HepG2 (cell line): ENCODE data around the gene TAAR9. TPM values are rescaled to one million over a fixed set of nuclear protein-coding genes. Genes with fewer than 3 reads are reported as not detected.

Source experiments
- ATAC-seq: fragments of 200-7000 bp; cut with Tn5 transposase; 3 replicates; pipeline ENCODE4 v1.9.1; 2020; ENCODE audit warnings: mild to moderate bottlenecking, moderate library complexity
- BruUV-seq: library from RNA; stranded (reverse); fragments of 400-500 nt; replicated peaks from 2 replicates; lab custom pipeline; 2021; lab: Mats Ljungman, UMichigan
- CTCF ChIA-PET: fragments of 300-600 bp; formaldehyde crosslinking; extraction: SDS; loops from one replicate; lab custom pipeline; 2021; ENCODE audit warnings: low total read pairs, inconsistent platforms, low intra/inter-chr PET ratio; lab: Yijun Ruan, JAX
- POLR2A ChIA-PET: fragments of 350-600 bp; sonication (Branson Sonifier 250); formaldehyde crosslinking; loops from one replicate; lab custom pipeline; 2020; ENCODE audit warnings: antibody characterized with exemption, inconsistent platforms; lab: Yijun Ruan, JAX
- DNase-seq: peaks from one replicate; pipeline ENCODE4 v3.0.0-alpha.2; 2015; ENCODE audit warnings: low spot score
- FAIRE-seq: peaks from 3 replicates; lab custom pipeline; 2011; peaks lifted over from hg19 to GRCh38; lab: Jason Lieb, UNC
- H2AFZ ChIP-seq: one replicate; pipeline ENCODE4 v1.6.1; 2011; ENCODE audit warnings: low read length, inconsistent platforms
- H3K27ac ChIP-seq: fragments of 300-600 bp; 3 replicates; pipeline ENCODE4 v1.8.0; 2011; ENCODE audit warnings: mixed run types, mild to moderate bottlenecking, mixed read lengths, low read length, inconsistent platforms; ENCODE audit not compliant: insufficient read depth; ENCODE audit errors: extremely low read length
- H3K27me3 ChIP-seq, 2 experiments: fragments of 200-600 bp in 1 of 2; 2 replicates in 1 of 2; 3 replicates in 1 of 2; pipeline versions ENCODE4 v1.6.0 to v1.8.0; 2011; ENCODE audit warnings: low read length in 2 of 2, mild to moderate bottlenecking in 2 of 2, moderate library complexity in 2 of 2, inconsistent platforms in 1 of 2; ENCODE audit not compliant: insufficient read depth in 2 of 2, control insufficient read depth in 1 of 2
- H3K36me3 ChIP-seq, 2 experiments: fragments of 200-600 bp in 1 of 2; replicated peaks in 1 of 2; 2 replicates in 1 of 2; 3 replicates in 1 of 2; pipeline versions ENCODE4 v1.5.1 to v1.8.0; 2011; ENCODE audit warnings: low read length in 2 of 2, inconsistent platforms in 1 of 2; ENCODE audit not compliant: insufficient read depth in 2 of 2, control insufficient read depth in 1 of 2
- H3K4me1 ChIP-seq: 2 replicates; pipeline ENCODE4 v1.5.1; 2012; ENCODE audit warnings: low read length, inconsistent platforms; ENCODE audit not compliant: insufficient read depth
- H3K4me2 ChIP-seq: 2 replicates; pipeline ENCODE4 v1.6.0; 2011; ENCODE audit warnings: low read depth, low read length, inconsistent platforms
- H3K4me3 ChIP-seq, 3 experiments: fragments of 200-600 bp in 1 of 3; sonication (generic), shearing (Covaris generic) in 1 of 3; replicated peaks in 1 of 3; 2 replicates each; pipeline ENCODE4 v1.5.1; 2011 to 2016; ENCODE audit warnings: low read length in 3 of 3, inconsistent platforms in 2 of 3, low read depth in 2 of 3, mild to moderate bottlenecking in 2 of 3, control low read depth in 1 of 3, mixed read lengths in 1 of 3; ENCODE audit not compliant: insufficient read depth in 1 of 3
- H3K79me2 ChIP-seq: one replicate; pipeline ENCODE4 v1.6.1; 2011; ENCODE audit warnings: low read length, inconsistent platforms; ENCODE audit not compliant: insufficient read depth
- H3K9ac ChIP-seq: 2 replicates; pipeline ENCODE4 v1.6.0; 2011; ENCODE audit warnings: mild to moderate bottlenecking, low read depth, low read length, inconsistent platforms; ENCODE audit not compliant: insufficient read depth
- H3K9me3 ChIP-seq: 2 replicates; pipeline ENCODE4 v1.5.1; 2012; ENCODE audit warnings: mild to moderate bottlenecking, low read length
- H4K20me1 ChIP-seq: 2 replicates; pipeline ENCODE4 v1.6.0; 2011; ENCODE audit warnings: inconsistent platforms, mild to moderate bottlenecking, low read length, moderate library complexity; ENCODE audit not compliant: insufficient read depth
- KDM5B ChIP-seq: sonication (generic); formaldehyde crosslinking; IDR thresholded peaks from 2 replicates; pipeline ENCODE4 v1.4.0; 2020; ENCODE audit warnings: missing genetic modification reagents, mild to moderate bottlenecking, borderline replicate concordance
- MAFK ChIP-seq, 2 experiments: IDR thresholded peaks in 1 of 2; conservative IDR thresholded peaks in 1 of 2; 2 replicates each; pipeline ENCODE4 v1.6.1; 2011; ENCODE audit warnings: improper control_type of control experiment in 2 of 2, low read length in 2 of 2
- MIXL1 ChIP-seq: IDR thresholded peaks from 2 replicates; pipeline ENCODE4 v1.6.1; 2016
- PLRG1 ChIP-seq: fragments of 450-650 bp; conservative IDR thresholded peaks from 2 replicates; pipeline ENCODE4 v1.6.1; 2016
- RAD21 ChIP-seq: fragments of 450-650 bp; formaldehyde crosslinking; IDR thresholded peaks from 2 replicates; pipeline ENCODE4 v1.5.0; 2020; ENCODE audit warnings: mild to moderate bottlenecking
- SMC3 ChIP-seq: IDR thresholded peaks from 2 replicates; pipeline ENCODE4 v1.6.1; 2011; ENCODE audit warnings: low read length, improper control_type of control experiment
- ZFX ChIP-seq: sonication (generic); formaldehyde crosslinking; IDR thresholded peaks from 2 replicates; pipeline ENCODE4 v1.4.0; 2020; ENCODE audit warnings: mild to moderate bottlenecking, low read depth, missing genetic modification reagents, moderate library complexity
- WGBS: methylation state at CpG from one replicate; pipeline ENCODE4 v1.1.6; 2017; ENCODE audit warnings: low lambda C conversion rate; 5-methylcytosine and 5-hydroxymethylcytosine counted together
- in situ Hi-C: cut with HindIII; loops from 2 replicates; pipeline ENCODE4 v1.10.0; 2017; ENCODE audit warnings: low pct_unique_long_range_greater_than_20kb; ENCODE audit not compliant: extremely low pct_ligation_motif_present
- intact Hi-C: fragments of 100-400 bp; cut with micrococcal nuclease; formaldehyde crosslinking; loops from one replicate; pipeline ENCODE4 v1.10.0; 2022; ENCODE audit not compliant: unreplicated experiment
- polyA plus RNA-seq, 8 experiments: library from polyadenylated mRNA; depleted of rRNA in 3 of 8; stranded (reverse) in 7 of 8; unstranded in 1 of 8; fragments of >200 nt; fragmentation: Illumina TruSeq in 4 of 8; extraction: Trizol in 4 of 8; gene quantifications; 2 replicates each; pipeline versions ENCODE4 v1.2.1 to v1.2.3, GENCODE V29; 2011 to 2016; ENCODE audit warnings: low read depth in 4 of 8, missing spikeins in 1 of 8, mixed read lengths in 1 of 8; ENCODE audit not compliant: insufficient read depth in 1 of 8
- total RNA-seq, 5 experiments: library from RNA; depleted of rRNA; stranded (reverse); fragments of >200 nt; fragmentation: Illumina TruSeq; extraction: Trizol; gene quantifications; 2 replicates each; pipeline ENCODE4 v1.2.3, GENCODE V29; 2016; ENCODE audit warnings: low read depth in 1 of 5
- TF ChIP-seq, protein P1 (sequence below): sonication (generic); formaldehyde crosslinking; IDR thresholded peaks from 2 replicates; pipeline ENCODE4 v1.5.0; 2020; ENCODE audit warnings: mild to moderate bottlenecking, missing genetic modification reagents
- TF ChIP-seq, protein P2 (sequence below): sonication (generic); formaldehyde crosslinking; IDR thresholded peaks from 2 replicates; pipeline ENCODE4 v1.4.0; 2020; ENCODE audit warnings: missing genetic modification reagents
- TF ChIP-seq, protein P3 (sequence below): sonication (generic); formaldehyde crosslinking; IDR thresholded peaks from 2 replicates; pipeline ENCODE4 v1.5.1; 2020; ENCODE audit warnings: missing genetic modification reagents, mild to moderate bottlenecking, borderline replicate concordance
- TF ChIP-seq, protein P4 (sequence below): sonication (generic); formaldehyde crosslinking; IDR thresholded peaks from 2 replicates; pipeline ENCODE4 v1.5.0; 2020; ENCODE audit warnings: mild to moderate bottlenecking, missing genetic modification reagents, moderate library complexity

Gene TAAR9
- total and polyA plus RNA-seq, 2 of the 13 experiments (the other 11 are each of a cell fraction or from before 2014, with no cell fraction given), result 0.07 TPM; not detected in 1

DNA sequence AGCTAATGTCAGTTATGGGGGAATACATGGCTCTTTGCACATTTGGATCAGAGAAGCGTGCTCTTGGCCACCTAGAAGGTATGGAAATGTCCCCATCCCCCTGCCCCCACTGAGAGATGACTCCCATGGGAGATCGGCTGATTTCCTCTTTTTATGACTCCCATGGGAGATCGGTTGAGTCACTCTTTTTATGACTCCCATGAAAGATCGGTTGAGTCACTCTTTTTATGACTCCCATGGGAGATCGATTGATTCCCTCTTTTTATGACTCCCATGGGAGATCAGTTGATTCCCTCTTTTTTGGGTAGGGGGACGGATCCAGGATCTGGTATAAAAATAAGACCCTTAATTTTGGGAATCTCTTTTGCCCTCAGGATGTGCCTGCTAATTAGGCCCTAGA, 10.3 kb upstream of the TAAR9 start (continued):
- TF ChIP-seq PLRG1, result no peak

DNA sequence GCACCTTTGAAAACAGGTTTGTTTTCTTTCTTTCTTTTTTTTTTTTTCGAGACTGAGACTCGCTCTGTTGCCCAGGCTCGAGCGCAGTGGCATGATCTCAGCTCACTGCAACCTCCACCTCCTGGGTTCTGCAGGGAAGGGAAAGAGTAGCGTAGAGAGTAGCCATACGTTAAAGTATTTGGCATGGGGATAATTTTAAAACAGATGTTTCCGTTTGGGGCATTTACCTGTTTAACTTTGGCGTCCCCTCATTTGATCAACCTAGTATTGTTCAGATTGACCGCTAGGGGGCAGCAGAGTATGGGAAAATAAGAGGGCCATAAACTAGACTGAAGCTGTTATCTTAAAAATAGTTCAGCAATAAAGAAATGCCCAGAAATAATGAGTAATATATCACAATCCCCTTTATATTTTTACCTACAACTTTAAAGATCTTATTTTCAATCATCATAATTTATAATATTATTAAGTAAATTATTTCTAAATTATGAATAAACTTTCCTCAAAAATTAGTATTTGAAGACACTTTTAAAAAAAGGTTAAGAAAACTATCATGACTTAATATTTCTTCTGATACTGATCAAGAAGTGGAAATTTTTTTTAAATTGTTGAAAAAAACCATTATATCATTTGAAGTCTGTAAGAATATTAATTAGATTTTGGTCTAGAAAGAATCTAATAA, 7.6 kb upstream of the TAAR9 start:
- BruUV-seq, result no TSS peak
- H3K36me3 ChIP-seq, result no peaks in the 10 kb centered on the region
- H3K9me3 ChIP-seq, result no peaks in the 10 kb centered on the region
- no peak for FAIRE-seq
- peak overlapping the region in 2 of 3 experiments; percentile 29 to 58; a peak in 4 of 6 replicates for H3K4me3 ChIP-seq
- intact Hi-C loops, result loop anchor here (1.0 to 10.0 kb wide), 5 partner anchors 142 to 982 kb away; partner anchors contain the start of gene SLC18B1
- peaks cover 25% of the 10 kb centered on the region for H3K4me1 ChIP-seq
- no peaks in the 10 kb centered on the region for H3K79me2 ChIP-seq
- ATAC-seq, result peak; percentile 90
- peak overlapping the region; percentile 93 for H3K4me2 ChIP-seq
- in situ Hi-C loops, result loop anchor here (5.0 kb wide), 1 partner anchor 237 kb away; no protein-coding TSS in a partner anchor
- 9% methylated on average over 9 of the region's 9 CpGs for WGBS
- CTCF ChIA-PET, result interaction anchor here (0.8 to 3.5 kb wide), 4 partner anchors 185 to 981 kb away, joined by 4 to 28 read pairs (median 8); partner anchors contain the start of gene SLC18B1
- peak overlapping the region; percentile 82 for H2AFZ ChIP-seq
- peaks cover 0 to 6% of the 10 kb centered on the region in 2 experiments; a peak in 2 of 5 replicates for H3K27me3 ChIP-seq
- H3K9ac ChIP-seq, result no peak overlapping the region
- DNase-seq, result peak; percentile 72
- POLR2A ChIA-PET, result no interaction called here
- H3K27ac ChIP-seq, result no peak overlapping the region
- H4K20me1 ChIP-seq, result no peaks in the 10 kb centered on the region
- TF ChIP-seq ZFX (CRISPR knock-in tag), result no peak
- TF ChIP-seq KDM5B (CRISPR knock-in tag), result no peak
- TF ChIP-seq, protein P1, sequence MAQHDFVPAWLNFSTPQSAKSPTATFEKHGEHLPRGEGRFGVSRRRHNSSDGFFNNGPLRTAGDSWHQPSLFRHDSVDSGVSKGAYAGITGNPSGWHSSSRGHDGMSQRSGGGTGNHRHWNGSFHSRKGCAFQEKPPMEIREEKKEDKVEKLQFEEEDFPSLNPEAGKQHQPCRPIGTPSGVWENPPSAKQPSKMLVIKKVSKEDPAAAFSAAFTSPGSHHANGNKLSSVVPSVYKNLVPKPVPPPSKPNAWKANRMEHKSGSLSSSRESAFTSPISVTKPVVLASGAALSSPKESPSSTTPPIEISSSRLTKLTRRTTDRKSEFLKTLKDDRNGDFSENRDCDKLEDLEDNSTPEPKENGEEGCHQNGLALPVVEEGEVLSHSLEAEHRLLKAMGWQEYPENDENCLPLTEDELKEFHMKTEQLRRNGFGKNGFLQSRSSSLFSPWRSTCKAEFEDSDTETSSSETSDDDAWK (CRISPR knock-in tag), result no peak
- peak; percentile 68; the same call in 1 of the 2 replicates for TF ChIP-seq RAD21 (CRISPR knock-in tag)
- TF ChIP-seq MIXL1, result peak; percentile 36; the same call in 1 of the 2 replicates
- TF ChIP-seq, protein P2, sequence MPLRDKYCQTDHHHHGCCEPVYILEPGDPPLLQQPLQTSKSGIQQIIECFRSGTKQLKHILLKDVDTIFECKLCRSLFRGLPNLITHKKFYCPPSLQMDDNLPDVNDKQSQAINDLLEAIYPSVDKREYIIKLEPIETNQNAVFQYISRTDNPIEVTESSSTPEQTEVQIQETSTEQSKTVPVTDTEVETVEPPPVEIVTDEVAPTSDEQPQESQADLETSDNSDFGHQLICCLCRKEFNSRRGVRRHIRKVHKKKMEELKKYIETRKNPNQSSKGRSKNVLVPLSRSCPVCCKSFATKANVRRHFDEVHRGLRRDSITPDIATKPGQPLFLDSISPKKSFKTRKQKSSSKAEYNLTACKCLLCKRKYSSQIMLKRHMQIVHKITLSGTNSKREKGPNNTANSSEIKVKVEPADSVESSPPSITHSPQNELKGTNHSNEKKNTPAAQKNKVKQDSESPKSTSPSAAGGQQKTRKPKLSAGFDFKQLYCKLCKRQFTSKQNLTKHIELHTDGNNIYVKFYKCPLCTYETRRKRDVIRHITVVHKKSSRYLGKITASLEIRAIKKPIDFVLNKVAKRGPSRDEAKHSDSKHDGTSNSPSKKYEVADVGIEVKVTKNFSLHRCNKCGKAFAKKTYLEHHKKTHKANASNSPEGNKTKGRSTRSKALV (CRISPR knock-in tag), result 0 out of 2 replicates have a peak, but pooled peaks have one; percentile 45
- no peak for TF ChIP-seq MAFK (conservative IDR thresholded peaks at IDR 0.05 in 1 of 2, IDR thresholded peaks at IDR 0.05 in 1 of 2; ENCODE audit: low read length in 2 of 2)
- TF ChIP-seq, protein P3, sequence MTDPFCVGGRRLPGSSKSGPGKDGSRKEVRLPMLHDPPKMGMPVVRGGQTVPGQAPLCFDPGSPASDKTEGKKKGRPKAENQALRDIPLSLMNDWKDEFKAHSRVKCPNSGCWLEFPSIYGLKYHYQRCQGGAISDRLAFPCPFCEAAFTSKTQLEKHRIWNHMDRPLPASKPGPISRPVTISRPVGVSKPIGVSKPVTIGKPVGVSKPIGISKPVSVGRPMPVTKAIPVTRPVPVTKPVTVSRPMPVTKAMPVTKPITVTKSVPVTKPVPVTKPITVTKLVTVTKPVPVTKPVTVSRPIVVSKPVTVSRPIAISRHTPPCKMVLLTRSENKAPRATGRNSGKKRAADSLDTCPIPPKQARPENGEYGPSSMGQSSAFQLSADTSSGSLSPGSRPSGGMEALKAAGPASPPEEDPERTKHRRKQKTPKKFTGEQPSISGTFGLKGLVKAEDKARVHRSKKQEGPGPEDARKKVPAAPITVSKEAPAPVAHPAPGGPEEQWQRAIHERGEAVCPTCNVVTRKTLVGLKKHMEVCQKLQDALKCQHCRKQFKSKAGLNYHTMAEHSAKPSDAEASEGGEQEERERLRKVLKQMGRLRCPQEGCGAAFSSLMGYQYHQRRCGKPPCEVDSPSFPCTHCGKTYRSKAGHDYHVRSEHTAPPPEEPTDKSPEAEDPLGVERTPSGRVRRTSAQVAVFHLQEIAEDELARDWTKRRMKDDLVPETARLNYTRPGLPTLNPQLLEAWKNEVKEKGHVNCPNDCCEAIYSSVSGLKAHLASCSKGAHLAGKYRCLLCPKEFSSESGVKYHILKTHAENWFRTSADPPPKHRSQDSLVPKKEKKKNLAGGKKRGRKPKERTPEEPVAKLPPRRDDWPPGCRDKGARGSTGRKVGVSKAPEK, result 0 out of 2 replicates have a peak, but pooled peaks have one; percentile 53
- TF ChIP-seq, protein P4, sequence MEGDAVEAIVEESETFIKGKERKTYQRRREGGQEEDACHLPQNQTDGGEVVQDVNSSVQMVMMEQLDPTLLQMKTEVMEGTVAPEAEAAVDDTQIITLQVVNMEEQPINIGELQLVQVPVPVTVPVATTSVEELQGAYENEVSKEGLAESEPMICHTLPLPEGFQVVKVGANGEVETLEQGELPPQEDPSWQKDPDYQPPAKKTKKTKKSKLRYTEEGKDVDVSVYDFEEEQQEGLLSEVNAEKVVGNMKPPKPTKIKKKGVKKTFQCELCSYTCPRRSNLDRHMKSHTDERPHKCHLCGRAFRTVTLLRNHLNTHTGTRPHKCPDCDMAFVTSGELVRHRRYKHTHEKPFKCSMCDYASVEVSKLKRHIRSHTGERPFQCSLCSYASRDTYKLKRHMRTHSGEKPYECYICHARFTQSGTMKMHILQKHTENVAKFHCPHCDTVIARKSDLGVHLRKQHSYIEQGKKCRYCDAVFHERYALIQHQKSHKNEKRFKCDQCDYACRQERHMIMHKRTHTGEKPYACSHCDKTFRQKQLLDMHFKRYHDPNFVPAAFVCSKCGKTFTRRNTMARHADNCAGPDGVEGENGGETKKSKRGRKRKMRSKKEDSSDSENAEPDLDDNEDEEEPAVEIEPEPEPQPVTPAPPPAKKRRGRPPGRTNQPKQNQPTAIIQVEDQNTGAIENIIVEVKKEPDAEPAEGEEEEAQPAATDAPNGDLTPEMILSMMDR, result peak; percentile 81
- TF ChIP-seq SMC3, result peak; percentile 65
